Adrenal gland (tissue), 12 donors: ENCODE measurements around the gene ABCC11. TPM values are rescaled to one million over a fixed set of nuclear protein-coding genes. Genes with fewer than 3 reads are reported as not detected.

Experiments
- DNase-seq, 7 donors: peaks; one replicate each; pipeline ENCODE4 v3.0.0-alpha.2; 2019 to 2020
- H3K27ac ChIP-seq, 5 donors: fragments of 200-600 bp; sonication (generic) in 4 of 5; 1 replicate in 3 of 5; 2 replicates in 2 of 5; pipeline versions ENCODE4 v1.5.1 to v1.8.0; 2016 to 2020; ENCODE audit warnings: mild to moderate bottlenecking in 1 of 5
- H3K27me3 ChIP-seq: fragments of 200-600 bp; 2 replicates; pipeline ENCODE4 v1.8.0; 2021
- H3K36me3 ChIP-seq, 2 donors: fragments of 200-600 bp; replicated peaks in 1 of 2; 1 replicate in 1 of 2; 2 replicates in 1 of 2; pipeline versions ENCODE4 v1.5.1 to v1.8.0; 2018 to 2022
- H3K4me1 ChIP-seq, 2 donors: fragments of 200-600 bp; replicated peaks in 1 of 2; 1 replicate in 1 of 2; 2 replicates in 1 of 2; pipeline versions ENCODE4 v1.5.1 to v1.8.0; 2018 to 2021
- H3K4me3 ChIP-seq, 4 donors: fragments of 200-600 bp; sonication (generic) in 3 of 4; one replicate each; pipeline ENCODE4 v1.5.1; 2016 to 2018
- H3K9me3 ChIP-seq, 3 donors: fragments of 200-600 bp; sonication (generic) in 1 of 3; replicated peaks in 1 of 3; 1 replicate in 2 of 3; 2 replicates in 1 of 3; pipeline versions ENCODE4 v1.5.1 to v1.8.0; 2016 to 2021
- POLR2A ChIP-seq, 2 donors: fragments of 450-650 bp; IDR thresholded peaks; one replicate each; pipeline ENCODE4 v1.6.1; 2017; ENCODE audit warnings: antibody characterized with exemption in 2 of 2, mild to moderate bottlenecking in 2 of 2, moderate library complexity in 1 of 2
- WGBS, 4 donors: extraction: QIAGEN DNeasy Blood & Tissue Kit in 2 of 4; methylation state at CpG; one replicate each; pipeline versions ENCODE4 v1.1.5 to v1.1.7; 2013 to 2017; 5-methylcytosine and 5-hydroxymethylcytosine counted together
- intact Hi-C, 2 donors: fragments of 100-400 bp; cut with DNase I; formaldehyde crosslinking; loops; one replicate each; pipeline versions ENCODE4 v1.14.1 to v1.15.0; 2022 to 2023
- polyA plus RNA-seq, 3 donors: library from polyadenylated mRNA; stranded (reverse); fragments of 200-250 nt in 2 of 3; fragments of 350-450 nt in 1 of 3; fragmentation: Illumina TruSeq in 1 of 3; extraction: RNeasy Lipid Tissue Mini Kit (QIAGEN cat#74804) in 1 of 3; gene quantifications; one replicate each; pipeline ENCODE4 v1.2.3, GENCODE V29; 2013 to 2014
- total RNA-seq, 9 donors: library from RNA; depleted of rRNA in 4 of 9; stranded (reverse); fragments of >200 nt in 4 of 9; fragments of 120-200 nt in 1 of 9; fragmentation: NEBNext Ultra II Directional in 1 of 9; extraction: Animal tissue kit (Norgen Biotek cat#: 25700) in 1 of 9; gene quantifications; one replicate each; pipeline versions ENCODE4 v1.1.0 to v1.2.4, GENCODE V29; 2013 to 2023
- TF ChIP-seq, protein P1 (sequence below), 6 experiments: fragments of 450-650 bp in 4 of 6; fragments of 200-600 bp in 2 of 6; sonication (generic) in 1 of 6; IDR thresholded peaks; 1 replicate in 5 of 6; 2 replicates in 1 of 6; pipeline versions ENCODE4 v1.5.1 to v1.8.0; 2016 to 2021; ENCODE audit warnings: antibody characterized with exemption in 6 of 6, mild to moderate bottlenecking in 2 of 6, moderate library complexity in 1 of 6
- donor health status: healthy with polysubstance abuse.
- donor health status: Bipolar disorder and iron deficiency.
- donor health status: DM: yes; HTN: yes; CAD: no.
- donor health status: DM: no; HTN: no; CAD: no.
- donor health status: DM: no; HTN: no; CAD: no.
- donor health status: DM: yes; HTN: yes; CAD: no.

ABCC11 gene
- total and polyA plus RNA-seq, 12 donors, result 0.17 to 0.74 (median 0.27) TPM; not detected in 3

- H3K36me3 ChIP-seq, result peaks cover 0 to 14% of the 10 kb centered on the region in 2 donors
- TF ChIP-seq POLR2A (IDR thresholded peaks at IDR 0.05), result no peak
- TF ChIP-seq, protein P1, sequence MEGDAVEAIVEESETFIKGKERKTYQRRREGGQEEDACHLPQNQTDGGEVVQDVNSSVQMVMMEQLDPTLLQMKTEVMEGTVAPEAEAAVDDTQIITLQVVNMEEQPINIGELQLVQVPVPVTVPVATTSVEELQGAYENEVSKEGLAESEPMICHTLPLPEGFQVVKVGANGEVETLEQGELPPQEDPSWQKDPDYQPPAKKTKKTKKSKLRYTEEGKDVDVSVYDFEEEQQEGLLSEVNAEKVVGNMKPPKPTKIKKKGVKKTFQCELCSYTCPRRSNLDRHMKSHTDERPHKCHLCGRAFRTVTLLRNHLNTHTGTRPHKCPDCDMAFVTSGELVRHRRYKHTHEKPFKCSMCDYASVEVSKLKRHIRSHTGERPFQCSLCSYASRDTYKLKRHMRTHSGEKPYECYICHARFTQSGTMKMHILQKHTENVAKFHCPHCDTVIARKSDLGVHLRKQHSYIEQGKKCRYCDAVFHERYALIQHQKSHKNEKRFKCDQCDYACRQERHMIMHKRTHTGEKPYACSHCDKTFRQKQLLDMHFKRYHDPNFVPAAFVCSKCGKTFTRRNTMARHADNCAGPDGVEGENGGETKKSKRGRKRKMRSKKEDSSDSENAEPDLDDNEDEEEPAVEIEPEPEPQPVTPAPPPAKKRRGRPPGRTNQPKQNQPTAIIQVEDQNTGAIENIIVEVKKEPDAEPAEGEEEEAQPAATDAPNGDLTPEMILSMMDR (IDR thresholded peaks at IDR 0.05), result no peak
- H3K27ac ChIP-seq, result no peak overlapping the region
- intact Hi-C loops, result no loop called here
- no peak for DNase-seq
- H3K4me3 ChIP-seq, result no peak overlapping the region
- H3K4me1 ChIP-seq, result no peaks in the 10 kb centered on the region
- H3K27me3 ChIP-seq, result no peaks in the 10 kb centered on the region
- H3K9me3 ChIP-seq, result no peaks in the 10 kb centered on the region
Observed at GRCh38 chr16:48269011-48269410, 21.7 kb upstream of the ABCC11 start.

GRCh38 chr16:48262631-48263030 lies 15.3 kb upstream of the ABCC11 start:
- DNase-seq, result no peak
- intact Hi-C loops, result no loop called here
- peaks cover 0 to 38% of the 10 kb centered on the region in 2 donors for H3K36me3 ChIP-seq
- H3K9me3 ChIP-seq, result no peaks in the 10 kb centered on the region
- TF ChIP-seq, protein P1 (IDR thresholded peaks at IDR 0.05), result no peak
- TF ChIP-seq POLR2A (IDR thresholded peaks at IDR 0.05), result no peak
- no peaks in the 10 kb centered on the region for H3K4me1 ChIP-seq
- 98 to 100% (median 98%) methylated on average over 2 of the region's 2 CpGs for WGBS, 4 donors
- no peak overlapping the region for H3K4me3 ChIP-seq
- no peak overlapping the region for H3K27ac ChIP-seq
- no peaks in the 10 kb centered on the region for H3K27me3 ChIP-seq

- no peak for TF ChIP-seq POLR2A (IDR thresholded peaks at IDR 0.05)
- TF ChIP-seq, protein P1 (IDR thresholded peaks at IDR 0.05), result no peak
- Histone ChIP-seq H3K27me3 (no peaks in the 10 kb centered on the region), H3K4me1 (no peaks in the 10 kb centered on the region), H3K36me3 (peaks cover 0 to 38% of the 10 kb centered on the region in 2 donors), H3K27ac (no peak overlapping the region), H3K4me3 (no peak overlapping the region), H3K9me3 (no peaks in the 10 kb centered on the region)
- 87 to 100% (median 97%) methylated on average over 1 of the region's 1 CpG for WGBS, 4 donors
- DNase-seq, result no peak
- intact Hi-C loops, result no loop called here
Observed at GRCh38 chr16:48261569-48261968, 14.2 kb upstream of the ABCC11 start.

DNA sequence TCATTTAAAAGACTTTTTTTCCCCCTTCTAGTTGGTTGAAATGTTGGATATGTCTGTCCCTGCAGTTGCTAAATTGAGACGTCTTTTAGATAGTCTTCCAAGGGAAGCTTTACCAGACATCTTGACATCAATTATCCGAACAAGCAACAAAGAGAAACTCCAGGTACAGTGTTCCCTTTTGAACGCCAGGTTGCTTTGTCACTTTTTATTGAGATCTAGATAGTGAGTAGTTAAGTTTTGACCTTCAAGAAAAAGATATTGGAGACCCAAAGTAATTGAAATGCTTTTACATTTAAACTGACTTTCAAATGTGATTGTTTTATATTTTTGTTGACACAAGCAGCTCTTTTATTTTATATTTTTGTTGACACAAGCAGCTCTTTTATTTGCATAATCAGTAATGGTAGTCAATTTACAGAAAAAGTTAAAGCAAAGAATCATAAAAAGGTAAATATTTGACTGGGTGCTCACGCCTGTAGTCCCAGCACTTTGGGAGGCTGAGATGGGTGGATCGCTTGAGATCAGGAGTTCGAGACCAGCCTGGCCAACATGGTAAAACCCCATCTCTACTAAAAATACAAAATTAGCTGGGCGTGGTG lies 9.3 kb upstream of the ABCC11 start:
- H3K36me3 ChIP-seq, result peaks cover 0 to 23% of the 10 kb centered on the region in 2 donors
- intact Hi-C loops, result no loop called here
- TF ChIP-seq, protein P1 (IDR thresholded peaks at IDR 0.05), result no peak
- no peak for TF ChIP-seq POLR2A (IDR thresholded peaks at IDR 0.05)
- H3K4me1 ChIP-seq, result peaks cover 0 to 5% of the 10 kb centered on the region in 2 donors
- no peak overlapping the region for H3K4me3 ChIP-seq
- no peak for DNase-seq
- no peaks in the 10 kb centered on the region for H3K27me3 ChIP-seq
- WGBS, 4 donors, result 92 to 98% (median 94%) methylated on average over 7 of the region's 7 CpGs
- H3K27ac ChIP-seq, result no peak overlapping the region
- H3K9me3 ChIP-seq, result no peaks in the 10 kb centered on the region
